ENCODE measurements around the gene TCF20.

GRCh38 chr22:42273855-42274451, 3.5 kb upstream of the TCF20 start:
- TF ChIP-seq YY1 (IDR thresholded peaks at IDR 0.05; ENCODE audit: insufficient read depth, insufficient read length): no peak
- TF ChIP-seq ZNF274 (IDR thresholded peaks at IDR 0.05; ENCODE audit: low read depth, low read length): no peak
- no peak for TF ChIP-seq SUZ12 (IDR thresholded peaks at IDR 0.05; ENCODE audit: extremely low read depth, insufficient read depth, insufficient read length)

All from NT2/D1 (cell line).